Spinal cord (tissue), 10 donors: Measurements from ENCODE around the gene RAB35. TPM values are rescaled to one million over a fixed set of nuclear protein-coding genes. Genes with fewer than 3 reads are reported as not detected.
A peak's percentile ranks its signal among the peaks of the same experiment; 100 is the strongest.

Experiments
- DNase-seq, 6 donors: peaks; one replicate each; pipeline versions ENCODE4 v3.0.0 to v3.0.0-alpha.2; 2013 to 2015; ENCODE audit warnings: low spot score in 6 of 6, low read depth in 4 of 6
- H3K27ac ChIP-seq: one replicate; pipeline ENCODE4 v1.5.1; 2013; ENCODE audit warnings: low read depth, low read length, control low read depth
- H3K27me3 ChIP-seq: one replicate; pipeline ENCODE4 v1.6.1; 2013; ENCODE audit warnings: low read length; ENCODE audit not compliant: control insufficient read depth, insufficient read depth
- H3K36me3 ChIP-seq: one replicate; pipeline ENCODE4 v1.6.1; 2013; ENCODE audit warnings: low read length; ENCODE audit not compliant: control insufficient read depth, insufficient read depth
- H3K4me1 ChIP-seq: one replicate; pipeline ENCODE4 v1.6.1; 2013; ENCODE audit warnings: low read length; ENCODE audit not compliant: control insufficient read depth, insufficient read depth
- H3K4me3 ChIP-seq: one replicate; pipeline ENCODE4 v1.5.1; 2013; ENCODE audit warnings: low read depth, low read length, control low read depth
- H3K9me3 ChIP-seq: one replicate; pipeline ENCODE4 v1.6.1; 2013; ENCODE audit warnings: low read length; ENCODE audit not compliant: control insufficient read depth, insufficient read depth
- WGBS: methylation state at CpG from one replicate; pipeline ENCODE4 v1.1.5; 2013; ENCODE audit warnings: missing lambda C conversion rate; ENCODE audit not compliant: insufficient coverage; 5-methylcytosine and 5-hydroxymethylcytosine counted together
- polyA plus RNA-seq, 2 donors: library from polyadenylated mRNA; unstranded; fragments of 120-200 nt; gene quantifications; one replicate each; pipeline ENCODE4 v1.2.1, GENCODE V29; 2013; ENCODE audit not compliant: insufficient read length in 2 of 2
- total RNA-seq, 2 donors: library from RNA; depleted of rRNA in 1 of 2; stranded (reverse); fragments of 120-200 nt in 1 of 2; fragments of >200 nt in 1 of 2; gene quantifications; one replicate each; pipeline versions ENCODE4 v1.2.3 to v1.2.4, GENCODE V29; 2013 to 2014
- donor health status: healthy.

Gene RAB35
- total and polyA plus RNA-seq, 4 donors = 20.7 to 64.2 (median 47.2) TPM

DNA sequence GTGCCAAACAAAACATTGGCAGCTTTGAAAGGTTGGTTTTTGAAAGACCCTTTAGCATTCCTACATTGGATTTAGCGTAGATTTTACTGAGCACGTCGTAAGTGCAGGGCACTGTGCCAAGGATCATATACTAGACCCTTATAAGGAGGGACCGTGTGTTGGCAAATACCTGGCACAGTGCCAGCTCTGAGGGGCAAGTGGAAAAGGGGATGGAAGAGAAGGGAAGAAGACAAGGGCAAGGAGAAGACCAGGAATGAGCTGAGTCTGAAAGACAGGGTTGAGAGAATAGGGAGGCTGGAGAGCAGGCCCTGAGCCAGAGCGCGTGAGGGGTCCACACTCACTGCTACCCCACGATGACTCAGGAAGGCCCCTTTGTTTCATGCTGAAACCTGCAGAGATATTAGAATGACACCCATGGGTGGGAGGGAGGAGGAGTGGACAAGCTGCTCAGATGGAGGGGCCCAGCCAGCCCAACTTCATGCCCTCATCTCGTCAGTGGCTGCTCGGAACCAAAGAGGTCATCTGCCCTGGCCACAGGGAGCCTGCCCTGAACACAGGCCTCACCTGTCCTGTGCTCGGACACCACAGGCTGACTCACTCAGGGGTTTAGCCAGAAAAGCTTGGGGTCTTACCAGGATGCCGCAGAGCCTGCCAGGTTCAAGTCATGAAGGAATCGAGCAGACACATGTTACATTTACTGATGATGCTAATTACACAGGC is 25.0 kb downstream of the RAB35 start:
- Histone ChIP-seq H3K4me3 (no peak overlapping the region), H3K4me1 (peaks cover 45% of the 10 kb centered on the region), H3K36me3 (peaks cover 58% of the 10 kb centered on the region), H3K27ac (no peak overlapping the region), H3K9me3 (no peaks in the 10 kb centered on the region), H3K27me3 (no peaks in the 10 kb centered on the region)
- no peak for DNase-seq
- 71% methylated on average over 12 of the region's 12 CpGs for WGBS

DNA sequence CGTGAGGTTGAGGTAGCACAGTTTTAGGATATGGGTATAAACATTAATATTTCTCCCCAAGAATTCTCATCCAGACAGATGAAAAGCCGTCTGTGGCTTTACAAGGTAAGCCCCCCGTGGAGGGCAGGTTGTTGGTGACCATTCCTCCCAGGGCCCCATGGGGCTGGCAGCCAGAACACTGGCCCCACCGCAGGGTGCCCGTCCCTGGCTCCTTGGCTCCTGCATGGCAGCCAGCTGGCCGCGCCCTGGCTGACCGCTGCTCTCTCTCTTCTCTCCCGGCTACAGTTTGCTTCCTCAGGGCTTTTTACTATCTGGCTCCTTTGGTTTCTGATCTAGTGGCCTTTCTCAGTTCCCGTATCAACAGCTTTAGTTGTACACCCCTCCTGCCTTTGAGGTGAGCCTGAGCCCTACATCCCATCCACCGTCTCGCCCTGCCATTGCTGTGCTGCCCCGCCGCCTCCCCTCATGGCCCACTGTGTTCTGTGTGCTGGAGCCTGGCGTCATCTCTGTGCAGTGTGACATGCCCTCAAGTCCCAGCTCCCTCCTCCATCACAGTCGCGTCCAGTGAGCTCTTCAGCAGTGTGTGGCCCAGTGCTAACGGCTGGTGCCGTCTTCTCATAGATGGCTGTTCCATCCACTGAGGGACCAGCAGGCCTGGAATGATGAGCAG is 25.8 kb downstream of the RAB35 start:
- no peak for DNase-seq
- Histone ChIP-seq H3K4me3 (no peak overlapping the region), H3K27ac (no peak overlapping the region), H3K4me1 (peaks cover 45% of the 10 kb centered on the region), H3K36me3 (peaks cover 53% of the 10 kb centered on the region), H3K27me3 (no peaks in the 10 kb centered on the region), H3K9me3 (no peaks in the 10 kb centered on the region)
- WGBS = 74% methylated on average over 18 of the region's 19 CpGs

DNA sequence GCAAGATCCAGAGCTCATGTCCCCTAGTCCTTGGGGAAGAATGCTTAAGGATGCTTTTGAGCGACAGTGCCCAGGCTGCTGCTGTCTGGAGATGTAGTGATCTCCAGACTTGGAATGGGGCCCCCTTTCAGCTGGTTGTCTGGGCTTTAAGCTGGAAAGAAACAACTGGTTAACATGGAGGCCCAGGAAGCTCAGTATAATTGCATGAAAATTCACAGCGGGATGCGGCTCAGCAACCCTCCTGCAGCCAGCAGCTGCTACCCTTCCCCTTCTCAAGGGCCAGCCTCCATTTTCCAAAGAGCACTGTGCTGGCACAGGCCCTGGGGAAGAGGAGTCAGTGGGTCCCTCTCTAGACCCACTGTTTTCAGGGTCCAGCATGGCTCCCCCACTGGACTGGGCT is 26.3 kb downstream of the RAB35 start:
- H3K9me3 ChIP-seq = no peaks in the 10 kb centered on the region
- no peak for DNase-seq
- no peak overlapping the region for H3K4me3 ChIP-seq
- 52% methylated on average over 3 of the region's 3 CpGs for WGBS
- peaks cover 42% of the 10 kb centered on the region for H3K4me1 ChIP-seq
- H3K27ac ChIP-seq = no peak overlapping the region
- H3K36me3 ChIP-seq = peaks cover 47% of the 10 kb centered on the region
- no peaks in the 10 kb centered on the region for H3K27me3 ChIP-seq

DNA sequence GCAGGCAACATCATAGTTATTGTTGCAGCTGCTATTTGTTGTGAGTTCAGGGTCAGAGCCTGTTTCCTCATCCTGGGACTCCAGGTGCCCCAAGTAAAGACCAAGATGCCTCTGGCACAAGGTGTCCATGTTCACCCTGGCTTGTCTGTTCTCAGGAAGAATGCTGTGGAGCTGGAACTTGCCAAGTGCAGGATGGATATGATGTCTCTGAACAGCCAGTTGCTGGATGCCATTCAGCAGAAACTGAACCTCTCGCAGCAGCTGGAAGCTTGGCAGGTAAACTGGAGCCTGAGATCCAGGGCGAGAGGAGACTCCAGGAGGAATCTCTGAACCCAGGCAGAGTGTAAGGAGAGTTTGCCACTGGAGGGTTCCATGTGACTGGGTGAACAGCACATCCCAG is 26.8 kb downstream of the RAB35 start:
- Histone ChIP-seq H3K36me3 (peaks cover 48% of the 10 kb centered on the region), H3K4me3 (no peak overlapping the region), H3K9me3 (no peaks in the 10 kb centered on the region), H3K27ac (no peak overlapping the region), H3K27me3 (no peaks in the 10 kb centered on the region), H3K4me1 (peaks cover 39% of the 10 kb centered on the region)
- no peak for DNase-seq
- WGBS = 85% methylated on average over 2 of the region's 2 CpGs

DNA sequence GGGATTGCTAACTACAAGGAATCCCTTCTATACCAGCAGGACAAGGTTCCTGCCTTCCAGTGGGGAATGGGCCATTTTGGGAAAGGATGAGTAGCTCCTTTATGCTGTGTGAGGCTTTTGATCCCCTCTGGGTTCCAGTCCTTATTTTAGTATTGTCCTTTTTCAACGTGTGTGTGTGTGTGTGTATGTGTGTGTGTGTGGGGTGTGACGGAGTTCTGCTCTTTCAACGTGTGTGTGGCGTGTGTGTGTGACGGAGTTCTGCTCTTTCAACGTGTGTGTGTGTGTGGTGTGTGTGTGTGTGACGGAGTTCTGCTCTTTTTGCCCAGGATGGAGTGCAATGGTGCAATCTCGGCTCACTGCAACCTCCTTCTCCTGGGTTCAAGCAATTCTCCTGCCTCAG is 27.4 kb downstream of the RAB35 start:
- WGBS = 48% methylated on average over 8 of the region's 8 CpGs
- H3K36me3 ChIP-seq = peaks cover 44% of the 10 kb centered on the region
- peaks cover 33% of the 10 kb centered on the region for H3K4me1 ChIP-seq
- no peak overlapping the region for H3K4me3 ChIP-seq
- no peak for DNase-seq
- H3K27me3 ChIP-seq = no peaks in the 10 kb centered on the region
- H3K27ac ChIP-seq = no peak overlapping the region
- H3K9me3 ChIP-seq = no peaks in the 10 kb centered on the region

DNA sequence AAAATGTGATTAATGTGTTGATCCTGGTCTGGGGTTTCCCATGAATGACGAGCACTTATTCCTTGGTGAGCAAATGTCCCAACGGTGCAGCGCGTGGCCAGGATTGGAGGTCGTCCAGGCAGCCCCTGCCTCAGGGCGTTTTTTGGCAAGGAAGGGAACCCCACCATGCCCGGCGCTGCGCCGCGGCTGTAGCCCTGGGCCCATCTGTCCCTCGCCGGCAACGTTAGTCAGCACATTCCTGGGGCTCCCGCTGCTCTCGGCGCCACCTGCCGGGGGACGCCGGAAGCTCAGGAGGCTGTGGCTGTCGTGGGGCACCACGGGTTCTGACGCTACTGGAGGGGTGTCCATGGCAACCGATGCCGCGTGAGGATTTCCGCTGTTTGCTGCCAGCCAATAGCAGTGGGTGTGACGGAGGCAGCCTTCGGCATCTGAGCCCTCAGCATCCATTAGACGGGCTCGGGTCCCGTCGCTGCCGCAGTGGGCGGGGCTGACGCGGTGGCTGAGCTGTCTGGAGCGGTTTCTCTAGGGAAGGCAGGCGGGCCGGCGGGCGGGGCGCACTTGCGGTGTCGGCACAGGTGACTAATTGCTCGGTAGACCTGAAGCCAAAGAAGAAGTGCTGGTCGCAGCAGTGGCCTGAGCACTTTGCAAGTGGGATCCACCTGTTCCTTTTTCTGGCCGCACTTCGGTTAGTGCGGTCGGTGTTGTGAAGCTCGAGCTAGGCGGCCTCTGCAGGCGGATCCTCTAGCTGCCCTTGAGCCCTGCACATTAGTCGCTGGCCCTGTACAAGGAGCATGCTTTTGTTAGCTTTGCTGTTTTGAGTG is 29.5 kb downstream of the RAB35 start:
- H3K36me3 ChIP-seq = peaks cover 30% of the 10 kb centered on the region
- H3K4me1 ChIP-seq = peaks cover 18% of the 10 kb centered on the region
- H3K9me3 ChIP-seq = no peaks in the 10 kb centered on the region
- no peaks in the 10 kb centered on the region for H3K27me3 ChIP-seq
- peak overlapping the region; percentile 87 for H3K27ac ChIP-seq
- peak; percentile 93 to 100 (median 98) for DNase-seq
- under 1% methylated on average over 55 of the region's 55 CpGs for WGBS
- H3K4me3 ChIP-seq = peak overlapping the region; percentile 53

GRCh38 chr12:120085920-120086645 is 30.5 kb downstream of the RAB35 start:
- no peaks in the 10 kb centered on the region for H3K9me3 ChIP-seq
- H3K27ac ChIP-seq = no peak overlapping the region
- no peak for DNase-seq
- WGBS = no CpG with 5 or more reads among the region's 6 CpGs
- H3K36me3 ChIP-seq = peaks cover 24% of the 10 kb centered on the region
- H3K4me1 ChIP-seq = peaks cover 18% of the 10 kb centered on the region
- H3K27me3 ChIP-seq = no peaks in the 10 kb centered on the region
- H3K4me3 ChIP-seq = peak overlapping the region; percentile 53

GRCh38 chr12:120081641-120082040 is 34.9 kb downstream of the RAB35 start:
- H3K36me3 ChIP-seq = peaks cover 10% of the 10 kb centered on the region
- H3K4me1 ChIP-seq = peaks cover 2% of the 10 kb centered on the region
- DNase-seq = no peak
- no peak overlapping the region for H3K4me3 ChIP-seq
- H3K9me3 ChIP-seq = no peaks in the 10 kb centered on the region
- no peaks in the 10 kb centered on the region for H3K27me3 ChIP-seq
- no peak overlapping the region for H3K27ac ChIP-seq
- WGBS = no CpG with 5 or more reads among the region's 2 CpGs
